Endothelial cell (in vitro differentiated cells): ENCODE results near the gene ATRIP. TPM values are rescaled to one million over a fixed set of nuclear protein-coding genes. Genes with fewer than 3 reads are reported as not detected.

Source experiments
- DNase-seq: peaks from one replicate; pipeline ENCODE4 v3.0.0; 2021; ENCODE audit warnings: low spot score
- H3K27ac Mint-ChIP-seq: one replicate; pipeline ENCODE4 v1.8.0; 2021; ENCODE audit warnings: mixed read lengths, inconsistent platforms; ENCODE audit not compliant: unreplicated experiment
- H3K27me3 Mint-ChIP-seq: one replicate; pipeline ENCODE4 v1.8.0; 2021; ENCODE audit warnings: mild to moderate bottlenecking, moderate library complexity, mixed read lengths, inconsistent platforms; ENCODE audit not compliant: unreplicated experiment
- H3K36me3 Mint-ChIP-seq: one replicate; pipeline ENCODE4 v1.8.0; 2021; ENCODE audit warnings: mild to moderate bottlenecking, low read depth, mixed read lengths, inconsistent platforms; ENCODE audit not compliant: unreplicated experiment
- H3K4me1 Mint-ChIP-seq: one replicate; pipeline ENCODE4 v1.8.0; 2021; ENCODE audit warnings: mild to moderate bottlenecking, mixed read lengths, inconsistent platforms; ENCODE audit not compliant: unreplicated experiment
- H3K4me3 Mint-ChIP-seq: one replicate; pipeline ENCODE4 v1.8.0; 2021; ENCODE audit warnings: mild to moderate bottlenecking, mixed read lengths, inconsistent platforms; ENCODE audit not compliant: unreplicated experiment
- H3K9me3 Mint-ChIP-seq: one replicate; pipeline ENCODE4 v1.8.0; 2021; ENCODE audit warnings: mixed read lengths, inconsistent platforms; ENCODE audit not compliant: unreplicated experiment
- CTCF ChIP-seq: fragments of 200-600 bp; sonication (generic); IDR thresholded peaks from one replicate; pipeline ENCODE4 v1.5.0; 2021; ENCODE audit warnings: antibody characterized with exemption; ENCODE audit not compliant: unreplicated experiment
- total RNA-seq: library from RNA; stranded (reverse); fragmentation: NEBNext Ultra II Directional; extraction: Animal tissue kit (Norgen Biotek cat#: 25700); gene quantifications from one replicate; pipeline ENCODE4 v1.2.1, GENCODE V29; 2021; ENCODE audit not compliant: unreplicated experiment

The ATRIP gene
- total RNA-seq, 1 donor from 2014 or later: 11.2 TPM

DNA sequence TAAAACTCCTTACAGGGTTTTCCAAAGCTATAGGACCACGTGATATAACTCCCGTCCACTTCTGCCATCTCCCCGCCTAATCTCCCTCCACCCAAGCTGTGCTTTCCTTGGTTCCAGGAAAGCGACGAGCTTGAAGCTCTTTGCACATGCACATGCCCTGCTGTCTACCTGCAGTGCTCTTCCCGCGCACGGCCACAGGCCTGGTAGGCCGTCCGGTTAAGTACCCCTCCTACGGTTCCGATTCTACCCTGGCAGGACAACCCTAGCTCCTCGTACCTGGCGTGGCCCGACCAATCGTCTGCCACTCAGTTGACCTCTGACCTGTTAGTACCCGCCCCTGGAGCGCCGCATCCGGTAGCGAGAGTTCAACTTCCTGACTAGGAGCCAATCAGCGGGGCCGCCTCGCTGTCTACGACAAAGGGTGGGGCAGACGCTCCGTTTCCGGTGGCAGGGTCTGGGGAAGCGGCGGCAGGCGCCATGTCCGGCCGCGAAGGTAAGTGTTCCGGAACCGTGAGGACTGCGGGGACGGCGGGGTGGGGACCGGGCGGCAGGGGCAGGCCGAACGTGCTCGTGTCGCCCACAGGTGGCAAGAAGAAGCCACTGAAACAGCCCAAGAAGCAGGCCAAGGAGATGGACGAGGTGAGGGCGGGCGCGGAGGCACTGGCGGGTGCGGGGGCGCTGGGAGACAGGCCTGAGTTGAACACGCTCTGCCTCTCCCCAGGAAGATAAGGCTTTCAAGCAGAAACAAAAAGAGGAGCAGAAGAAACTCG lies 6.5 kb upstream of the ATRIP start, which contains the start of the genes CCDC51 and TMA7:
TSS of gene CCDC51 (minus strand) at position 300 of the 770 bp plus-strand sequence. CDS start 4,991 bp downstream, outside the sequence.
TSS of gene TMA7 (plus strand) at position 438 of the 770 bp plus-strand sequence. CDS start at position 478, 40 bp downstream.
- no peak for TF ChIP-seq CTCF
- Mint-ChIP-seq H3K4me1 (peaks cover 14% of the 10 kb centered on the region), H3K27ac (peak within 1 kb of the TSS; percentile 91), H3K9me3 (no peaks in the 10 kb centered on the region), H3K4me3 (peak within 1 kb of the TSS; percentile 97), H3K36me3 (peaks cover 7% of the 10 kb centered on the region), H3K27me3 (peaks cover 23% of the 10 kb centered on the region)
- DNase-seq: peak; percentile 95

DNA sequence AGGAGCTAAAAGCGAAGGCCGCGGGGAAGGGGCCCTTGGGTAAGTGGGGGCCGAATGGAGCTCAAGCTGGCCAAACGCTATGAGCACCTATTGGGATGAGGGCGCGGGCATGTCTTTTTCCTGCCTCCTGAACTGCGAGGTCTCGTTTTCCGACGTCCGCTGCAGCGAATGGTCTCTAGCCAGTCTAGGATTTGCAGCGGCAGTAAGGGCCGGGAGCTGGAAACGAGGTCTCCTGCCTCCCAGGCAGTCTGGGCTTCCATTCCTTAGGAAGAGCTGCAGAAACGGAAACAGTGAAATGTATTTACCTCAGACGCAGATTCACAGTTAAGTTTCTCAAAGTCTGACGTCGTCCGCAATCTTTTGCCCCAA lies 6.0 kb upstream of the ATRIP start:
- Mint-ChIP-seq H3K36me3 (peaks cover 3% of the 10 kb centered on the region), H3K4me1 (peaks cover 15% of the 10 kb centered on the region), H3K27ac (peak overlapping the region; percentile 91), H3K9me3 (no peaks in the 10 kb centered on the region), H3K27me3 (peaks cover 23% of the 10 kb centered on the region), H3K4me3 (peak overlapping the region; percentile 97)
- peak; percentile 36 for DNase-seq
- TF ChIP-seq CTCF: no peak

GRCh38 chr3:48441940-48442339 lies 4.6 kb upstream of the ATRIP start:
- Mint-ChIP-seq H3K36me3 (peaks cover 3% of the 10 kb centered on the region), H3K27ac (no peak overlapping the region), H3K9me3 (no peaks in the 10 kb centered on the region), H3K4me1 (peaks cover 24% of the 10 kb centered on the region), H3K27me3 (peaks cover 25% of the 10 kb centered on the region), H3K4me3 (peak overlapping the region; percentile 97)
- DNase-seq: no peak
- TF ChIP-seq CTCF: no peak

- no peak for TF ChIP-seq CTCF
- peak overlapping the region; percentile 92 for H3K4me3 Mint-ChIP-seq
- peaks cover 27% of the 10 kb centered on the region for H3K4me1 Mint-ChIP-seq
- peaks cover 11% of the 10 kb centered on the region for H3K27me3 Mint-ChIP-seq
- H3K27ac Mint-ChIP-seq: no peak overlapping the region
- DNase-seq: no peak
- H3K36me3 Mint-ChIP-seq: peaks cover 3% of the 10 kb centered on the region
- H3K9me3 Mint-ChIP-seq: no peaks in the 10 kb centered on the region
Measured at GRCh38 chr3:48445277-48445882, 1.2 kb upstream of the ATRIP start.

GRCh38 chr3:48446043-48446424 lies 503 bp upstream of the ATRIP start:
- H3K4me1 Mint-ChIP-seq: peaks cover 27% of the 10 kb centered on the region
- no peaks in the 10 kb centered on the region for H3K9me3 Mint-ChIP-seq
- peaks cover 7% of the 10 kb centered on the region for H3K27me3 Mint-ChIP-seq
- H3K27ac Mint-ChIP-seq: peak overlapping the region; percentile 46
- H3K36me3 Mint-ChIP-seq: peaks cover 3% of the 10 kb centered on the region
- no peak for DNase-seq
- peak overlapping the region; percentile 92 for H3K4me3 Mint-ChIP-seq
- no peak for TF ChIP-seq CTCF
